HG03354 (cell line): ENCODE results near the gene C16orf92.
"Not testable (repeated sequence)": the region's sequence is repeated elsewhere in the genome, so short reads cannot be mapped to it uniquely, and the experiment has no call there.

ENCODE experiments used
- ATAC-seq: cut with Tn5 transposase; IDR thresholded peaks from one replicate; pipeline ENCODE4 v1.9.1; 2021; ENCODE audit warnings: mild to moderate bottlenecking; ENCODE audit not compliant: unreplicated experiment, poor library complexity, severe bottlenecking

The C16orf92 gene

DNA sequence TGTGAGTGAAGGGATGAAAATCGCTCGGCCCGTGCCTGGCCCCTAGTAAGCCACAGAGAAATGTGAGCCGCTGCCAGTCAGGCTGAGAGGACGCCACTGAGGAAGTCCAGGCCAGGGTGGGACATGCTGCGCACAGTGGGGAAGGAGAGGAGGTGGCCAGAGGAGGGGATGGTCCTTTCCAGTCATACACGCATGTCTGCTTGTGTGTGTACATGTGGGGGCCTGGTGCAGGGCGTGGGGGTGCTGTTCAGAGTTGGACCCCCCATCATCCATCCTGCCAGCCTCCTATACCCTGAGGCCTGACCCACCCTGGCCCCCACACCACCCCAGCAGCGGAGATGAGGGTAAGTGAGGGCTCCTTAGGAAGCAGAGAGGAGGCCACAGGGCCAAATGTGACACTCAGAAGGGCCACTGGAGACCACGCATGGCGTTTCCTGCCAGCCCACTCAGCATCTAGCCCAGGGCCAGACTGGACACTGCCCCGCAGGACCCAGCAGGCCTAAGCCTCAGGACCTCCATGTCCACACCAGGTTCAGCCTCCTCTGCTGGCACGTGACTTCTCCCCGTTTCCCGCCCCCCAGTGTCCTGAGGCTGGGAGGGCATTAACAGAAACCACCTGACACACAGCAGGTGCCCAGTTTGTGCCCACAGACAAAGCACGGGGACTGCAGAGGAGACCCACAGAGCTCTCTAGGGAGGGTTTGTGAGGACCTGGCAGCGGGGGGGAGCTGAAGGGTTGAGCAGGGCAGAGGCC lies 19.2 kb upstream of the C16orf92 start:
- no peak for ATAC-seq

DNA sequence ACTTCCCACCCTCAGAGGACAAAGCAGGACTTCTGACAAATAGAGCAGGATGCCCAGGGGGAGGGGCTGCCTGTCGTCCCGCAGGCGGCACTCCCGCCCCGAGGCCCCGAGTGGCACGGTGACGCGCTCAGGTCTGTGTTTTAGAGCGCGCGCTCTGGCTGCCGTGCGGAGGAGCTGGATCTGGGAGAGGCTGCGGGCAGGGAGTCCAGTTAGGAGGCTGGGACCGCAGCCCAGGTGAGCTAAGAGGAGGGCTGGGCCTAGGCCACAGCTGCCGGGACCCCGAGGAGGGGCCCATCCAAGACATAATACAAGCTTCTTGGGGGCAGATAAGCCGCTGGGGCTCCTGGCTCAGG lies 18.6 kb upstream of the C16orf92 start:
- no peak for ATAC-seq

DNA sequence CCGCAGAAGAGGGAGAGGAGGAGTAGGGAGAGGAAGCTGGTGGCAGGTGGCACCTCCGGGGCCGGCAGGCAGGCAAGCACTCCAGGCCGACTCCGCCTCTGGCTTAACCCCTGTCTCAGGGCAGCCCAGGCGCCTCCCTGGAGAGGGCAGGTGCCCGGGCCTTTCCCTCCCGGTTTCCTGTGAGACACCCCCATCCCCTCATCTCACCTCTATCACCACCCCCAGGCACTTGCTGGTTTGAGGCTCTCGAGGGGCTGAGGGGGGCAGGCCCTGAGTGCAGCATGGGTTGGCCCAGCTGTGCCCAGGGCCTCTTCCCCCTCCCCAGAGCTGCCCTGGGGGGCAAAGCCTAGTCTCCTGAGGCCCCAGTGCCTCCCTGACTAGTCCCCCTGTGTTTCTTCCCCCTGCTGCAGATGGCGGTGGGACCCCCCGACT lies 18.2 kb upstream of the C16orf92 start:
- ATAC-seq, result no peak

DNA sequence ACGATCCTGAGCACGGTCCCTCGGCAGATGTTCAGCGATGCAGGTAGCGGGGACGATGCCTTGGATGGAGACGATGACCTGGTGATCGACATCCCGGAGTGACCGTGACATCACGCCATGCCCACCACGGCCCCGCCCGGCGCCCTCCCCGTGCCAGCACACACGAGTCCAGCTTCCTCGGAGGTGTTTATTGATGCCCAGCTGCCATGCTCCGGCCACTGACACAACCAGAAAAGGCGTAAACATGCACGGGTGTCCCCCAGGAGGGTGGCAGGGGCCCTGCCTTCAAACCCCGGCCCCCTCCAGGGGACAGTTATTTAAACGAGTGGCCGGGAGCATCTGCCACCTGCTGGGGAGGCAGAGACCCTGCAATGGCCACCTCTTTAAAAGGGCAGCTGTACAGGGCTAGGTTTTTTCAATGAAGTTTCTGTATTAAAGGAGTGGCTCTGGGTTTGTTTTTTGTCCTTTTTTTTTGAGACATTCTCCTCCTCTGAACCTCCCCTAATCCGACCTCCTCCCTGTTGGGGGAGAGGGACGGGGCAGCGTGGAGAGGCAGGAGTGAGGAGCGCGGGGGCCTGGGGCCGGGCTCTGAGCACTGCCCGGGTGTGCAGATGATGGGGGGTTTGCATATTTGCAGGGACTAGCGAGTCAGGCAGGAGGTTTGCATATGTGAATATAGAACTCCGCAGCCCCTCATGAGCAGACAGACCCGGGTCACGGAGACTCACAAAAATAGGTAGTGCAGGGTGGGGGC lies 17.5 kb upstream of the C16orf92 start:
- no peak for ATAC-seq

DNA sequence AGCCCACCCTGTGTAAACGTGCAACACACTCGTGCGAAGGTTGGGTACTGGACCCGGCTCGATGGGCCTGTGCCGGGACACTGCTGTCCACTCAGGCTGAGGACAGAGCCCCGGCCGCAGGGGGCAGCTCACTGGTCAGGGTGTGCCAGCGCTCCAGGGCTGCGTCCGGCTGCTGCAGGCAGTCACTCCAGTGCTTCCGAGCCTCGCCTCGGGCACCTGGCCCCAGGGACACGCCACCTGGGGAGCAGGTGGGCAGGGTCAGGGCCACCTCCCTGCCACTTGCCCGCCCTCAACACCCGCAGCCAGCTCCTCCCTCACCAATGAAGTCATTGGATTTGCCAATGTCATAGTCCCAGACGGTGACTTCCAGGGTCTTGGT lies 16.9 kb upstream of the C16orf92 start:
- no peak for ATAC-seq

DNA sequence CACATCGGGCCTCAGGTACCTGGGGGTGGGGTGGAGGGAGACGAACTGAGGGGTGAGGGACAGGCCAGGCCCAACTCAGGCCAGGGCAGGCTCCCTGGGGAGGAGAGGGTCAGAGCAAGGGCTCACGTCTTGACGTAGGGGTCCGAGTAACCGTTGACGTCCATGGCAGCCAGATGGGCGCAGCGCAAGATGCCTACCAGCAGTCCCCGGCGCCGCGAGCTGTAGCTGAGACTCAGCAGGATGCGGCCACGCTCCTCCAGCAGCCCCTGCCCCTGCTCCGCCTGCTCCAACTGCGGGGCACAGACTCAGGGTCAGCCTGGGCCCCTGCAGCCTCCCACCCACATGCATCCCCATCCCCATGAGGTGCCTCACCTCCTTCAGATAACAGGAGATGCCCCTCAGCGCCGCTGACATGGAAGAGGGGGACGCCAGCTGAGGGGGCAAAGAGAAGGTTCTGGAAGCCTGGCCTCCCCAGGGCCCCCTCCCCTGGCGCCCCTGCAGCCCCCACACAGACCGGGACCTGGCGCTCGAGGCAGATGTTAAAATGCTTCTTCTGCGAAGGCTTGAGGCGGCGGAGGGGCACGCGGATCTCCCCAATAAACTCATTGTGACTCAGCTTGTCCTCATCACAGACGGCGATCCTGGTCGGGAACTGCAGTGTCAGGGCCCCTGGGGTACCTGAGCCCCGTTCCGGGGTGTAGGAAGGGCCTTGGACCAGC lies 16.2 kb upstream of the C16orf92 start:
- no peak for ATAC-seq

DNA sequence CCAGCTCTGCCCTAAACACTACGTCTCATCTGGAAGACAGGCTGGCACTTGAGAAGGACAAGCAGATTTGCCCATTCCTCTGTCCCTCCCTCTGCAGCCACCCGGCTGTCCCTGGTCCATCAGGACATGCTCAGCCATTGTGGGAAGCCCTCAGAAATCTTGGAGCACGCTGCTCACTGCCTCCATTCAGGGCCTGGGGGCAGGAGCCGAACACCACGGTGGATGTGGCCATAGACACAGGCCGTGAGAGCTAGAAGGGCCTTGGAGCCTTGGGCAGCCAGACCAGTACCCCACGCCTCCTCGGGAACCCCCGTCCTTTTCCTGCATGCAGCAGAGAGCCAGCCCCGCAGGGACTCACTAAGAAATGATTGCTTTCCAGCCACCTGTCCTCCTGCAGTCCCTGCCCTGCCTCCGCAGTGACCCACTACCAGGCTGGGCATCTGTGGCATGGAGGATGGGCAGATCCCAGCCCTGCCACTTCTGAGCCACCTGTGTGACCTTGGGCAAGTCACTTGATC lies 15.6 kb upstream of the C16orf92 start:
- ATAC-seq, result no peak

DNA sequence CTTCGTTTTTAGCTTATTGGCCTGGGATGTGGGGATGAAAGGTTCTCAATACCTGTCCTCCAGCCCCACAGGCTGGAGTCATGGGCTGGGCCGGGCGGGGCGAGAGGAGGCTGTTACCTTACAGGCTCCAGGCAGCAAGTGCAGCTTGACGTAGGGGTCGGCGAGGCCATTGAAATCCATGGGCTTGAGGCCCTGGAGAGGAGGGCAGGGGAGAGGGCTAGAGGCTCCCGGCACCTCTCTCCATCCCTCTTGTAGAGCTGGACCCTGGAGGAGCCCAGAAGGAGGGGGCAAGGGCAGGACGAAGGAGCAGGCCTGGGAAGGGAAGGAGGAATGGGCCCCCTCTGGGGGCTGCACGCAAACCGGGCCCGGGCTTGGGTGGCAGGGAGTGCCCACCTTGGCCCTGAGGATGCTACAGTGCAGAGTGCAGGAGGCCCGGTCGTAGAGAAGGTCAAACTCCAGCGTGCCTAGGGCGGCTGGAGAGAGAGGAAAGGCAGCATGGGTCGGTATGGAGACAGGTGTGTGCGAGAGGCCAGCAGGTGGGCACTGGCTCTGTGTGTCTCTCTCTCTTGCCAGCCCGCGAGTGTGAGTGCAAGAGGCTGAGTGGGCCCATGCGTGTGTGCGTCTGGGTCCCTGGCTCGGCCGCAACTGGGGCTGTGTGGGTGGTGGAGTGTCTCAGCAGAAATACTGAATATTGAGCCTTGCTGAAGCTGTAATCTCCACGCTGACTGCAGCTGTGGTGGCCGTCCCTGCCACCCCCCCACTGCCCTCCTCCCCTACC lies 13.7 kb upstream of the C16orf92 start:
- ATAC-seq, result no peak

DNA sequence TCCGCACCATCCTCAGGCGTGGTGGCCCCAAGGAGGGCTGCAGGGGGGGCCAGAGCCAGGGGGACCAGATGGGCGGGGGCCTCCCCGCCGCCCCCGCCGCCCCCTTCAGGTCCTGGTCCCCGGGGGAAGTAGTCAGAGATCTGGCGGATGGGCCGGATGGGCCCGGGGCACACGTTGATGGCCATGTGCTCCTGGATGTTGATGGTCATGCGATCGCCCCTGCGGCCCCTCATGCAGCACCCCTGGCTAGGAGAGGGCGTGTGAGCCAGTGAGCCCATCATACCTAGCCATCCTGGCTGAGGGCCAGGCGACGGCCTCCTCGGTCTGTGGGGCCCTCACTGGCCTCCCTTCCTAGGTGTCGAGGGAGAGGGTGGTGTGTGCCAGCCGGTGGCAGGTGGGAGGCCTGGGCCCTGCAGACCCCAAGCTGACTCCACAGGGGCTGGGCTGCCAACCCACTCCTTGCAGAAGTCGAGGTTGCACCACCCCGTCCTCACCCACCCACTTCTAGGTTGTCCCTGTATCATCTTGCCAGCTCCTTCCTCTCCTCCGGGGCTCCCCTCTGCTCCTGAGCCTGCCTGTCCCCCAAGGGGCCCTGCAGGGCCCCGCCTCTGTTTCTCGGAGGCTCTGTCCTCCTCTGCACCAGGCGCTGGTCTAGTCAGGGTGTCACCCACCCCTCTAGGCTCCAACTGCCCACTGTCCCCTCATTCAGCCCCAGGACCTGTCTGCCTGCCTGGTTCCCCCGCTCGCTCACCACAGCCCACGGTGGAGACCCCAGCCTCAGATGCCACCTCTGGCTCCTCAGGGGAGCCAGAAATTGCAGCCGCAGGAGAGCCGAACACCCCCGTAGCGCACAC lies 12.8 kb upstream of the C16orf92 start:
- no peak for ATAC-seq

DNA sequence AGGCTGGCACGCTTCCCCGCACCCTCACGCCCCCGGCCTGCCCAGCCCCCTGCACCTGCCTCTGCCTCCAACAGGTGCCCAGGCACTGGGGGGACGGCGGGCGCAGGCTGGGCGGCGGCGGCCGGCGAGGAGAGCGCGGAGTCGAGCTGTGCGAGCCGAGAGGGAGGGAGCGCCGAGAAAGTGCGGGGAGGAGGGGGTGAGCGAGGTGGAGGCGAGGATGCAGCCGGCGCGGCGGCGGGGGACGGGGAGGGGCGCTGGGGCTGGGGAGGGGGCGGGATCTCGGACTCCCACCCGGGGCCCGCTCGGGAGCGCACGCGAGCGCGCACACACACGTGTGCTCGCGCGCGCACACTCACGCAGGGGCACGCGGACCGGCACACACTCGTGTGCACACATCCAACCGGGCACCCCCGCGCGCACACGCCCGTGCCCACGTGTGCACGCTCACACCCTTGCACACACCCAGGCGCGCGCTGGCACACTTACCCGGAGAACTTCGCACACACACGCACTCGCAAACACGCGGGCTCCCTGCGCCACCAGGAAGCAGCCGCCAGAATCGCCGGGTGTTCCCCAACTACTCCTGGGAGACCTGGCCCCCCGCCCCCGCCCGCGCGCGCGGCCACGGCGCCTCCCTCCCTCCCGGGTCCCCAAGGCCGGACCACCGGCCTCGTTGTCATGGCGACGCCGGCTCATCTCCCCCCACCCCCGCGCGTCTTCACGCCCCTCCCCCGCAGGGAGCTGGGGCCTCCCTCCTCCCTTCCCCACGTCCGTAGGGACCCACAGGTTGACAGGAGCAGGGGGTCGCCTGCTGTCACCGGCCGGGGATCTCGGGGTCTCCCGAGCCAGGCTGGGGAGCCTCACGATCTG lies 11.9 kb upstream of the C16orf92 start, which contains the start of gene DOC2A:
Gene DOC2A (minus strand): TSS at position 184 of the 870 bp plus-strand sequence. CDS start 805 bp downstream, outside the sequence.
- ATAC-seq, result no peak

DNA sequence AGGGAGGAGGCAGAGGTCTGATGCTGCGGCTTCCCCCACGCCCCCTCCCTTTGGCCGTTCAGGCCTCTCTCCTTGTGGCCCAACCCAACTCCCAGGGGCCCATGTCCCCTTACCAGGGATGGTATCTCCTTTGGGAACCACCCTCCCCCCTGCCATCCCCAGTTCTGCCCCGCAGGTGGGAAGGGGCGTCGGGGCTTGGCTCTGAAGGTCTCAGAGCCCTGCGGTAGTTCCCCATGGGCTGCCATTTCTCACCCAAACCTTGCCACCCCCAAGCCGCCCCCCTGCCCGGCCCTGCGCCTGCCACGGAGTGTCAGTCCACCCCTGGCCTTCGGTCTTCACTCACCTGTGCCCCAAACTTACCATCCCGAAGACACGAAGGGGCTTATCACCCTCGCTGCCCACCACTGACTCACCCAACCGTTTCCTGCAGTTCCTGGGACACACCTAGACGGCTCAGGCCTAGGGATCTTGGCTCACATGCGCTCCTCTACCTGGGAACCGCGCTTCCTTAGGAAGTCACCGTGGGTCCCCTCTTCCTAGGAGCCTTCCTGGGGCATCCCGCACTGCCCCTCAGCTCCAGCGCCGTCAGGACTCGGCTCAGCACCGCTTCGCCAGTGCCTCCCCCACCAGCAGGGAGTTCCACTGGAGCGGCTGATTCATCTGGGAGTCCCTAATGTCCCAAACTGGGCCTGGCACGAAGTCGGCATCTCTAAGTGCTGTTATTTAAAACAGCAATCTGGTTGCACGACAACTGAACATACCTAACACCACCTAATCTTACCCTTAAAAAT lies 11.1 kb upstream of the C16orf92 start:
- no peak for ATAC-seq

DNA sequence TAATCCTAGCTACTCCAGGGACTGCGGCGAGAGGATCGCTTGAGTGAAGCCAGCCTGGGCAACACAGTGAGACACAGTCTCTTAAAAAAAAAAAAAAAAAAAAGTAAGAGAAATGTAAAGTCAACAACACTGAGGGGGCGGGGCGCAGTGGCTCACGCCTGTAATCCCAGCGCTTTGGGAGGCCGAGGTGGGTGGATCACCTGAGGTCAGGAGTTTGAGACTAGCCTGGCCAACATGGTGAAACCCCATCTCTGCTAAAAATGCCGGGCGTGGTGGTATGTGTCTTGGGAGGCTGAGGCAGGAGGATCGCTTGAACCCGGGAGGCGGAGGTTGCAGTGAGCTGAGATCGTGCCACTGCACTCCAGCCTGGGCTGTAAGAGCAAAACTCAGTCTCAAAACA lies 10.4 kb upstream of the C16orf92 start:
- ATAC-seq, result not testable (repeated sequence)

DNA sequence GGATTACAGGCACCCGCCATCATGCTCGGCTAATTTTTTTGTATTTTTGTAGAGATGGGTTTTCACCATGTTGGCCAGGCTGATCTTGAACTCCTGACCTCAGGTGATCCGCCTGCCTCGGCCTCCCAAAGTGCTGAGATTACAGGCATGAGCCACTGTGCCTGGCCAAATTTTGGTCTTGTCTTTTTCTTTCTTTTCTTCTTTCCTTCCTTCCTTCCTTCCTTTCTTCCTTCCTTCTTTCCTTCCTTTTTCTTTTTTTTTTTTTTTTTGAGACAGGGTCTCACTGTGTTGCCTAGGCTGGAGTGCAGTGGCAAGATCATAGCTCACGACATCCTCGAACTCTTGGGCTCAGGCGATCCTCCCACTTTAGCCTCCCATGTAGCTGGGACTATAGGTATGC lies 7.5 kb upstream of the C16orf92 start:
- ATAC-seq, result not testable (repeated sequence)

DNA sequence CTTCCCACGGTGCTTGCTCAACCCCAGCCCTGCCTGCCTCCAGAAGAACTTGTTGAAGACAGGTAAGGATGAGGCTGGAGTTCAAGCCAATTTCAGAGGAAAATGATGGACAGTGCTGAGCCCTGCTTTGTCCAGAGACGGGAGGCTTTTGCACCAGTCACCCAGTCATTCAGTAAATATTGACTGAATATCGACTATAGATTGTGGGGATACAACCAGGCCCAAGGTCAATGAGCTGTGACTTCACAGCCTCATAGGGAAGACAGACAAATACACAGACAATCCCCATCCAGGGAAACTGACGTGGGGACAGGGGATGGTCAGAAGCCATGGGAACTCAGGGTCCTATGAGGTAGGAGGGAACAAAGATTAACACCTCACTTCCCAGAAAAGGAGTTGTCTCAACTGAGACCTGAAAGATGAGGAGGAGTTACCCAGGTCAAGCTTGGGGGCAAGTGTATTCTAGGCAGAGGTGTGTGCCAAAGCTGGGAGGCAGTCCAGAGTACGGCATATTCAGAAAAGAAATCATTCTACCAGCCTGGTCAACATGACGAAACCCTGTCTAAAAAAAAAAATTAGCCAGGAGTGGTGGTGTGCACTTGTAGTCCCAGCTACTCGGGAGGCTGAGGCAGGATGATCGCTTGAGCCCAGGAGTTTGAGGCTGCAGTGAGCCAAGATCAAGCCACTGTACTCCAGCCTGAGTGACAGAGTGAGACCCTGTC lies 6.3 kb upstream of the C16orf92 start:
- ATAC-seq, result no peak

DNA sequence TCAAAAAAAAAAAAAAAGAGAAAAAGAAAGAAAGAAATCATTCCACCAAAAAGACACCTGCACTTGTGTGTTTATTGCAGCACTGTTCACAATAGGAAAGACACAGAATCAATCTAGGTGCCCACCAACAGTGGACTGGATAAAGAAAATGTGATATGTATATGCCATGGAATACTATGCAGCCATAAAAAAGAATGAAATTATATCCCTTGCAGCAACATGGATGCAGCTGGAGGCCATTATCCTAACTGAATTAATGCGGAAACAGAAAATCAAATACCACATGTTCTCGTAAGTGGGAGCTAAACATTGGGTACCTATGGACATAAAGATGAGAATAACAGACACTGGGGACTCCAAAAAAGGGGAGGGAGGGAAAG lies 5.7 kb upstream of the C16orf92 start:
- ATAC-seq, result no peak

DNA sequence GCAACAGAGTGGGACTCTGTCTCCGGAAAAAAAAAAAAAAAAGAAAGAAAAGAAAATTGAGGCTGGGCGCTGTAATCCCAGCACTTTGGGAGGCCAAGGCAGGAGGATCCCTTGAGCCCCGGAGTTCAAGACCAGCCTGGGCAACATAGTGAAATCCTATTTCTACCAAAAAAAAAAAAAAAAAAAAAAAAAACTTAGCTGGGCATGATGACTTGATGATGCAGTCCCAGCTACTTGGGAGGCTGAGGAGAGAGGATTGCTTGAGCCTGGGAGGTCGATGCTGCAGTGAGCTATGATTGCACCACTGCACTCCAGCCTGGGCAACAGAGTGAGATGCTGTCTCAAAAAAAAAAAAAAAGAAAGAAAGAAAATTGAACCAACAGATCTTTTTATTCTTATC lies 5.1 kb upstream of the C16orf92 start:
- ATAC-seq, result not testable (repeated sequence)

DNA sequence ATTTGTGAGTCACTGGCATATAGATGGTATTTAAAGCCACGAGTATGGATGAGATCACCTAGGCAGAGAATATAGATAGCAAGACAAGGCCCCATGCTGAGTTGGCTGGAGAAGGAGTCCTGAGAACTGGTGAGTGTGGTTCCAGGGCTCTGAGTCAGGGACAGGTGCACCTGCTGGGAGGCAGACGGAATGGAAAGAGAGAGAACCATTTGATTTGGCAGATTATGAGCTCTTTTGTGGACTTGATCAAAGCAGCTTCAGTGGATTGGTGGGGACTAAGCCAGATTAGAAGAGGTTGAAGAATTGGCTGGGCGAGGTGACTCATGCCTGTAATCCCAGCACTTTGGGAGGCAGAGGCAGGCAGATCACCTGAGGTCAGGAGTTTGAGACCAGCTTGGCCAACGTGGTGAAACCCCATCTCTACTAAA lies 4.3 kb upstream of the C16orf92 start:
- ATAC-seq, result no peak
